HG02610 (cell line): ENCODE data around the gene GPM6B.

ENCODE experiments used
- ATAC-seq: cut with Tn5 transposase; IDR thresholded peaks from one replicate; pipeline ENCODE4 v1.9.1; 2021; ENCODE audit warnings: mild to moderate bottlenecking, moderate library complexity; ENCODE audit not compliant: unreplicated experiment

Gene GPM6B

GRCh38 chrX:13770013-13770535 lies 46.8 kb downstream of the GPM6B start:
- ATAC-seq, result no peak

- ATAC-seq, result no peak
Measured at GRCh38 chrX:13768939-13769338, 48.0 kb downstream of the GPM6B start.

GRCh38 chrX:13764765-13765164 lies 52.1 kb downstream of the GPM6B start:
- ATAC-seq, result no peak

GRCh38 chrX:13764281-13764680 lies 52.6 kb downstream of the GPM6B start:
- no peak for ATAC-seq

- no peak for ATAC-seq
Measured at GRCh38 chrX:13763489-13763888, 53.4 kb downstream of the GPM6B start.

GRCh38 chrX:13761606-13762414 lies 55.1 kb downstream of the GPM6B start:
- peak; percentile 78 for ATAC-seq

- ATAC-seq, result no peak
Measured at GRCh38 chrX:13760426-13760825, 56.5 kb downstream of the GPM6B start.

- ATAC-seq, result peak; percentile 49
Measured at GRCh38 chrX:13759152-13759718, 57.7 kb downstream of the GPM6B start.

GRCh38 chrX:13756381-13756780 lies 60.5 kb downstream of the GPM6B start:
- no peak for ATAC-seq

GRCh38 chrX:13755254-13755653 lies 61.6 kb downstream of the GPM6B start:
- ATAC-seq, result no peak

- no peak for ATAC-seq
Measured at GRCh38 chrX:13754765-13755164, 62.1 kb downstream of the GPM6B start.

GRCh38 chrX:13752646-13753045 lies 64.2 kb downstream of the GPM6B start:
- peak; percentile 59 for ATAC-seq

GRCh38 chrX:13752141-13752540 lies 64.8 kb downstream of the GPM6B start:
- ATAC-seq, result no peak

- no peak for ATAC-seq
Measured at GRCh38 chrX:13750812-13751211, 66.1 kb downstream of the GPM6B start.

GRCh38 chrX:13750204-13750603 lies 66.7 kb downstream of the GPM6B start:
- no peak for ATAC-seq

- no peak for ATAC-seq
Measured at GRCh38 chrX:13748486-13748885, 68.4 kb downstream of the GPM6B start.

GRCh38 chrX:13747836-13748235 lies 69.1 kb downstream of the GPM6B start:
- no peak for ATAC-seq

- peak; percentile 95 for ATAC-seq
Measured at GRCh38 chrX:13742397-13743176, 74.3 kb downstream of the GPM6B start.

- ATAC-seq, result no peak
Measured at GRCh38 chrX:13741695-13742094, 75.2 kb downstream of the GPM6B start.

GRCh38 chrX:13734278-13735172 lies 82.4 kb downstream of the GPM6B start, which contains the start of the genes OFD1 and TRAPPC2:
Gene OFD1, plus strand, starts transcription at chrX:13734748. Its CDS starts 324 bp downstream, at chrX:13735072.
Gene TRAPPC2, minus strand, starts transcription at chrX:13734620. Its CDS starts 14,657 bp downstream, at chrX:13719963.
- peak; percentile 91 for ATAC-seq
